Stomach (tissue), 9 donors: ENCODE results near the gene C8B. TPM values are rescaled to one million over a fixed set of nuclear protein-coding genes. Genes with fewer than 3 reads are reported as not detected.
A peak's percentile ranks its signal among the peaks of the same experiment; 100 is the strongest.

Experiments used
- DNase-seq, 2 donors: peaks; one replicate each; pipeline versions ENCODE4 v3.0.0 to v3.0.0-alpha.2; 2013 to 2019
- H3K27ac ChIP-seq, 5 donors: fragments of 200-600 bp in 4 of 5; sonication (generic) in 4 of 5; one replicate each; pipeline ENCODE4 v1.5.1; 2013 to 2019; ENCODE audit warnings: mild to moderate bottlenecking in 1 of 5, moderate library complexity in 1 of 5
- H3K27me3 ChIP-seq, 3 donors: fragments of 200-600 bp; sonication (generic); one replicate each; pipeline ENCODE4 v1.5.1; 2017 to 2019; ENCODE audit warnings: mixed run types in 1 of 3
- H3K36me3 ChIP-seq, 4 donors: fragments of 200-600 bp; sonication (generic); 1 replicate in 3 of 4; 2 replicates in 1 of 4; pipeline ENCODE4 v1.5.1; 2016 to 2019
- H3K4me1 ChIP-seq, 4 donors: fragments of 200-600 bp; sonication (generic); one replicate each; pipeline ENCODE4 v1.5.1; 2016 to 2019
- H3K4me3 ChIP-seq, 4 donors: fragments of 200-600 bp; sonication (generic) in 3 of 4; one replicate each; pipeline ENCODE4 v1.5.1; 2016 to 2019; ENCODE audit warnings: mild to moderate bottlenecking in 1 of 4
- H3K9me3 ChIP-seq, 4 donors: fragments of 200-600 bp; sonication (generic); one replicate each; pipeline ENCODE4 v1.5.1; 2016 to 2019
- CTCF ChIP-seq, 7 experiments: fragments of 450-650 bp in 4 of 7; fragments of 200-600 bp in 3 of 7; sonication (generic) in 3 of 7; IDR thresholded peaks; one replicate each; pipeline ENCODE4 v1.5.1; 2016 to 2019; ENCODE audit warnings: antibody characterized with exemption in 7 of 7, control low read depth in 2 of 7, mild to moderate bottlenecking in 1 of 7
- EP300 ChIP-seq: sonication (generic); formaldehyde crosslinking; IDR thresholded peaks from one replicate; pipeline ENCODE4 v1.6.1; 2017; ENCODE audit warnings: antibody characterized with exemption
- POLR2A ChIP-seq, 4 donors: fragments of 450-650 bp; IDR thresholded peaks; one replicate each; pipeline ENCODE4 v1.6.1; 2016; ENCODE audit warnings: antibody characterized with exemption in 4 of 4, control low read depth in 2 of 4, mild to moderate bottlenecking in 1 of 4, moderate library complexity in 1 of 4
- POLR2AphosphoS5 ChIP-seq, 3 donors: sonication (generic); formaldehyde crosslinking; IDR thresholded peaks; one replicate each; pipeline ENCODE4 v1.6.1; 2016; ENCODE audit warnings: antibody characterized with exemption in 3 of 3
- WGBS, 5 donors: extraction: QIAGEN DNeasy Blood & Tissue Kit in 3 of 5; methylation state at CpG; one replicate each; pipeline versions ENCODE4 v1.1.5 to v1.1.7; 2013 to 2018; 5-methylcytosine and 5-hydroxymethylcytosine counted together
- intact Hi-C: fragments of 100-400 bp; cut with DNase I; formaldehyde crosslinking; loops from one replicate; pipeline ENCODE4 v1.15.1; 2023; ENCODE audit warnings: low total_unique reads
- polyA plus RNA-seq, 3 donors: library from polyadenylated mRNA; stranded (reverse); fragments of 200-250 nt; gene quantifications; one replicate each; pipeline ENCODE4 v1.2.3, GENCODE V29; 2013
- total RNA-seq, 5 donors: library from RNA; depleted of rRNA; stranded (reverse); fragments of >200 nt; gene quantifications; one replicate each; pipeline versions ENCODE4 v1.1.0 to v1.2.3, GENCODE V29; 2014 to 2016
- donor health status: healthy with polysubstance abuse.
- donor health status: Bipolar disorder and iron deficiency.
- donor health status: healthy.

Gene C8B
- total and polyA plus RNA-seq, 8 donors: 0.15 to 0.25 TPM; not detected in 6

DNA sequence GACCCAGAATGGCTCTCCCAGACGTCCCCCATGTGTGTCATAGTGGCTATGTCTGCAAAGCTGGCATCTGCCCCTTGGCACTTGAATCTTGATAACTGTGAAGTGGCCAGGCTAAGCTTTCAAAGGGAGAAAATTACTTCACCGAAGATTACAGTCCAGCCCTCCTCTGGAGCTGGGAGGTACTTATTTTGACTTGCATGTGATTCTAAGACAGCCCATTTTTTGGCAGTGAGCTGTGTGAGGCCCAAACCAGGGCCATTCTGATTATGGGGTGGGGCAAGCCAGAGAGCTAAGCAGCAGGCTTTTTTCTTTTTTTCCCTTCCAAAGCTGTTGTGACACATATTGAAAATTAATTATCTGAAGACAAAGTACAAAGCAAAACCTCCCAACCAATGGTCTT is 42.1 kb upstream of the C8B start:
- Histone ChIP-seq H3K9me3 (no peaks in the 10 kb centered on the region), H3K4me1 (no peaks in the 10 kb centered on the region), H3K27me3 (no peaks in the 10 kb centered on the region), H3K27ac (no peak overlapping the region), H3K4me3 (no peak overlapping the region), H3K36me3 (no peaks in the 10 kb centered on the region)
- 28 to 48% (median 32%) methylated on average over 2 of the region's 2 CpGs for WGBS, 5 donors
- DNase-seq: peak in 1 of 2 donors; percentile 58
- TF ChIP-seq CTCF (IDR thresholded peaks at IDR 0.05): no peak
- TF ChIP-seq EP300: no peak
- no peak for TF ChIP-seq POLR2AphosphoS5 (IDR thresholded peaks at IDR 0.05)
- no peak for TF ChIP-seq POLR2A (IDR thresholded peaks at IDR 0.05)
- intact Hi-C loops: no loop called here

DNA sequence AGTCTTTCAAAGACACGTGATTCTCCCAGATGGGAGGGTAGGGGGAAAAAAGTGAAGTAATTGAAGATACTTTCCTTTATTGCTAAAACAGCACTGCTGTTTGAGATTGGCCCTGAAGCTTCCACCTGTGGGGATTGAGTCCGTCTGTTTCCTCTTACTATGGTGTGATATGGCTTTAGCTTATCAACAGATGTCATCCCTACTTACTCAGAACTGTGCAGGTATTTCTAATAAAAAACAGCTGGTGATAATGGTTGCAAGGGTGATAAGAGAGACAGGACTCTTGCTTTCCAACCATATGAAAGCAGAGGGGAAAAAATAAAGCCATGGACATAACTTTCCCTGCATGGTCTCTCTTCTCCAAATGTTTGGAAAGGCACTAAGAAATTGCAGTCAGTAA is 41.7 kb upstream of the C8B start:
- Histone ChIP-seq H3K9me3 (no peaks in the 10 kb centered on the region), H3K4me3 (no peak overlapping the region), H3K27ac (no peak overlapping the region), H3K36me3 (no peaks in the 10 kb centered on the region), H3K27me3 (no peaks in the 10 kb centered on the region), H3K4me1 (no peaks in the 10 kb centered on the region)
- intact Hi-C loops: no loop called here
- 53 to 73% (median 59%) methylated on average over 2 of the region's 2 CpGs for WGBS, 5 donors
- DNase-seq: no peak
- TF ChIP-seq POLR2AphosphoS5 (IDR thresholded peaks at IDR 0.05): no peak
- TF ChIP-seq EP300: no peak
- no peak for TF ChIP-seq CTCF (IDR thresholded peaks at IDR 0.05)
- TF ChIP-seq POLR2A (IDR thresholded peaks at IDR 0.05): no peak

DNA sequence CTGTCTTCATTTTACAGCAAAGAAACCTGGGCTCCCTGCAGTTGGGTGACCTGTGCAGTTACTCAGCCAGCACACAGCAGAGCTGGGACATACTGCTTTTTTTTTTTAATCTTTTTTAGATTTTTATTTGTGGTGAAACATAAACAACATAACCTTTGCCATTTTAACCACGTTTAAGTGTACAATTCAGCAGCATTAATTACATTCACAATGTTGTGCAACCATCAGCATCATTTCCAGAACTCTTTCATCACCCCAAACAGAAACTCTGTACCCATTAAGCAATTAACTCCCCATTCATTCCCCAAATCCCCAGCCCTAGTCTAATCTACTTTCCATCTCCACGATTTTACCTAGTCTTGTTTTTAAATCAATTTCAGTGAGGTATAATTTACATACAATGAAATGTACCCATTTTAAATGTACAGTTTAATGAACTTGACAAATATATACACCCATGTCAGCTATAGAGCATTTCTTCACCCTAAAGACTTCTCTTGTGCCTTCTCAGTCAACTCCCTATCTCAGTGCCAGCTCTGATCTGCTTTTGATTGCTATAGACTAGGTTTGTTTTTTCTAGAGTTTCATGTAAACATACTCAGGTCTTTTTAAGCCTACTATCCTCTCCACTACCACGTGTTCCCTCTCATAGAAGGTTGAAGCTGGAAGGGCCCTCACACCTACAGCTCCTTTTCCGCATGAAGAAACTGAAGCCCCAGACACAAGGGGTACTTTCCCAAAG is 37.8 kb upstream of the C8B start:
- no peak overlapping the region for H3K27ac ChIP-seq
- no peak for DNase-seq
- no peaks in the 10 kb centered on the region for H3K36me3 ChIP-seq
- WGBS, 5 donors: 45 to 58% (median 53%) methylated on average over 4 of the region's 4 CpGs
- H3K4me1 ChIP-seq: no peaks in the 10 kb centered on the region
- H3K27me3 ChIP-seq: no peaks in the 10 kb centered on the region
- no peak for TF ChIP-seq POLR2A (IDR thresholded peaks at IDR 0.05)
- no peak for TF ChIP-seq EP300
- no peak for TF ChIP-seq POLR2AphosphoS5 (IDR thresholded peaks at IDR 0.05)
- no peak for TF ChIP-seq CTCF (IDR thresholded peaks at IDR 0.05)
- no peaks in the 10 kb centered on the region for H3K9me3 ChIP-seq
- intact Hi-C loops: no loop called here
- H3K4me3 ChIP-seq: no peak overlapping the region

DNA sequence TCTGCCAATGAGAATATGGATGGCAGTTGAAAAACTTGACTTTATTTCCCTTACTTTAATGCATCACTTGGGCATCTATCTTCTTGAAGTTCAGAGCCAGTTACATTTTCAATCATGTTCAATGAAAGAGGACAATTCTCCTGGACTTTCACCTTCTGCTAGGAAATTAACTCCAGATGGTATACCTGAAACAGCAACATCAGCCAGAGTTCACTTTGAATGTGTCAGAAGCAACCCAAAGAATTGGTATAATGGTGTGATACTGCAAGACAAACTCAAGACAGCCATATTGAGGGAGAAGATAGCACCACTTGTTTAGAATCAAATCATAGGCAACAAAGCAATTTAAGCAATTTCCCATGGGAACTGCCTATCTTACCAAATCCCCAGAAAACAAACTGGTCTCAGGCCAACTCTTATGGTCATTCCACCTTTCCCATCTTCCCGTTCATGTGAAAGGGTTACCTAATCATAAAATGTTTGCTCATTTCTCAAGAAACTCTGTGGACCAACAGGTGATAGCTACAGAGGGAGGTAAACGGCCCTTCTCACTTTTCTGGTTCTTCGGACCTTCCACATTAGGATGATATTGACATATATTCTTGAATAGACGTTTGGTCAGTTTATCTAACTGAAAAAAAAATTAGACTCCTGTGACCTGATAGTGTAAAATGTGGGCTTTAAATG is 29.7 kb upstream of the C8B start:
- Histone ChIP-seq H3K4me1 (peaks cover 0 to 3% (median 0%) of the 10 kb centered on the region in 4 donors), H3K27me3 (no peaks in the 10 kb centered on the region), H3K4me3 (no peak overlapping the region), H3K27ac (no peak overlapping the region), H3K9me3 (no peaks in the 10 kb centered on the region), H3K36me3 (no peaks in the 10 kb centered on the region)
- no peak for TF ChIP-seq POLR2AphosphoS5 (IDR thresholded peaks at IDR 0.05)
- TF ChIP-seq CTCF (IDR thresholded peaks at IDR 0.05): no peak
- TF ChIP-seq EP300: no peak
- TF ChIP-seq POLR2A (IDR thresholded peaks at IDR 0.05): no peak
- intact Hi-C loops: no loop called here
- DNase-seq: no peak
- WGBS, 5 donors: 47 to 74% (median 64%) methylated on average over 4 of the region's 4 CpGs
